Activated naive CD4-positive, alpha-beta T cell treated with anti-CD3 and anti-CD28 coated beads, Interleukin-2, amount 50 U/mL, for 16 hours (primary cell): ENCODE data around the gene SMCO1.
"Not testable (repeated sequence)": the region's sequence is repeated elsewhere in the genome, so short reads cannot be mapped to it uniquely, and the experiment has no call there.

Experiments used
- DNase-seq: peaks from one replicate; pipeline ENCODE4 v3.0.0-alpha.2; 2020

SMCO1 gene

DNA sequence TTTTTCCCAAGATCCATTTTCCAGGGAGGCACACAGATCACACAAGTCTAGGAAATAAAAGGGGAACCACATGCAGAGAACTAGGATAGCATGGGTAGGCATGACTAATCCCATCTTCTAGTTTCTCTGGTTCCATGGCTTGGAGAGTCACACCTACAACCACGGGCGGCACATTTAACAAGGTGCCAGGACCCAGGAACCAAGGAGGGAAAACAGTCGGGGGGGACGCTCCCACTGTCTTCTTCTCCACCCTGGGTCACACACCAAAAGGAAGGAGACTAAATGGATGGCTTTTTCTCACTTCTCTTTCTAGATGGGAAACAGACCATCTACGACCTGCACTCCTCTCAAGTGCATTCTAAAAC lies 4.6 kb upstream of the SMCO1 start:
- DNase-seq: peak; percentile 43

DNA sequence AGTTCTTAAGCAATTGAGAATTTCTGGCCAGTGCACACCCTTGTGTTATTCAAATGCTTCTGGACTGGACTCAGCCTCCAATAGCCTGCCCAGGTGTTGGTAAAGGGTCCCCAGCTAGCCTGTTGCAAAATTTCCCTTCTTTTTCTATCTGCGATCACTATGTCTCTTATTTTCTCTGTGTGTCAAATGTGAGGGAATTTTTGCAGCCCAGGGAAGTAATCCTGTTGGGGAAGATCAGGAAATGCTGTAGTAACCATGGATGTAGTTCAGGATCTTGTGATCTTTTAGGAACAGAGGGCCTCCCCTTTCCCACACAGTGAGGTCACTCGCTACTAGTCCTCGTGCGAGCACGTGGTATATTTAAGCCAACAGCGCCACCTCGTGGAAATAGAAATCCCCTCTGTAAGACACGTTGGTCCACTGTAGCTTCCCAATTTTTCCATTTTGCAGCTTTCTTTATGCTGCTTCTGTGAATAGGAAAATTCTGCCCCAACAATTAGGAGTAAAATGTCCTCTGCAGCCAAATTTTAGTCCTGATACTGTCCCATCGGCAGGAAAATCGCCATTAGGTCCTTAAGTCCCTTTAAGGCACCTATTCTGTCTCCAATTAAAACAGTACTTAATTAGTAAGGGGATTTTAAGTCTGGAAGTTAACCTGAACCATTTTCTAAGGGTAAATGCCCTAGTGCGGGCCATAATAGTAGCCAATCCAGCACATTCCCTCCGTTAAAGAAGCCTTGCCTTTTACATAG lies 4.0 kb upstream of the SMCO1 start:
- DNase-seq: peak; percentile 50

DNA sequence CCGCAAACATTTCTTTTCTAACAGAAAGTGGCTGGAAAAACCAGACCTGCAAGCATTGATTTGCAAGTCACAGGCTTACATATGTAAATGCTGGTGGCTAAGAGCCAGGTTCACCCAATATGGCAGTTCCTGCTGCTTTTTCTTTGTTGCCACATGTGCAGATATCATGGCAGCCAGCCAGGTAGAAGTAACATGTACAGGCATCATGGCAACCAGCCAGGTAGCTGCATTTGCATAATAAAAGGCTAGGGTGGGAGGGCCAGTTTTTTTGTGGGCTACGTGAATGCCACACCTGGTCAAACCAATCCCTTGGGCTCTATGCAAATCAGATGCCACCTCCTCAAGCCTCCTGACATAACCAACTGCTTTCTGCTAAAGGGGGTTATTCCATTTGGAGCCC lies 2.8 kb upstream of the SMCO1 start:
- DNase-seq: no peak

DNA sequence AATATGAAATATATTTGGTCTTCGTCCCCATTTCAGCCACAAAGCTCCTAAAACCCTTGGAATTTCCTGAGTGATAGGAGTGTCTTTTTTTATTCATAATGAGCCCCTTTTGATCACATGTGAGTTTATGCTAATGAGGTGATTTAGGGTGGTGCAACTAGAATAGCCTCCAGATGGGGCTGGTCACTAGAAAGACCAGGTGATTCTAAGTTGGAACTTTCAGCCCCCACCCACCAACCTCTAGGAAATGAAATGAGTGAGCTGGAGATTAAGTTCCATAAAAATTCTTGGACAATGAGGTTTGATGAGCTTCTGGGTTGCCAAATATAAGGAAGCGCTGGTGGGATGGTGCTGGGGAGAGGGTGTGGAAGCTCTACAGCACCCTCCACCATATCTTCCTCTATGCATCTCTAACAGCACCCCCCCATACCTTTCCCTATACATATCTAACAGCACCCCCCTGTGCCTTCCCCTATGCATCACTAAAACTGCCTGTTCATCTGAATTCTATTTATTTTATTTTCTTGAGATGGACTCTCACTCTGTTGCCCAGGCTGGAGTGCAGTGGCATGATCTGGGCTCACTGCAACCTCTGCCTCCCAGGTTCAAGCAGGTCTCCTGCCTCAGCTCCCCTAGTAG lies 2.1 kb upstream of the SMCO1 start:
- DNase-seq: no peak

GRCh38 chr3:196514350-196514716 lies 813 bp downstream of the SMCO1 start:
- DNase-seq: no peak

DNA sequence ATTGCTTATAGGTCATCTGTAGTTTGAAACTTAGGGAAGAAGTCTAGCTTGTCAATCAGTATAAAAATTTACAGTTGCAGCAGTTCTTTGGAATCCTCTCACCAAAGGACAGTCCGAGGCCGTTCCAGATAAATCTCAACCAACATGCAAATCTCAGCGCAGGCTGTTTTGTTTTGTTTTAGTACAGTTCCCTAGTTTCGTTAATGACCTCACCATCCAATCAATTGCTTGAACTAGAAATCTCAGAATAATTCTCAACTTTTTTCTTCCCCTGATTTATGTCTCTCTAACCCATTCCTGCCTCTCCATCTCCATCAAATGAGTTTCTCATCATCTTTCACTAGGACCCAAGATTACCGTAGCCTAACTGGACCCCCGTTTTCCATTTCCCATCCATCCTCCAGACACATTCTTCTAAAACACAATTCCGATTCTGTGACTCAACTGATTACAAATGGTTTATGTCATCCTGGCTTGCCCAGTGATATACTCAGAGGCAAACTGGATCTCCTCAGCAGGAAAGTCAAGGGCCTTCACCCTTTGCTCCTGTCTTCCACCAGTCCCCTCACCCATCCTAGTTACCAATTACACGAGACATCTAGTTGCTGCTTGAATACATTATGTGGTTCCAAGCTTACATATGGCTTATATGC lies 1.3 kb downstream of the SMCO1 start:
- no peak for DNase-seq

DNA sequence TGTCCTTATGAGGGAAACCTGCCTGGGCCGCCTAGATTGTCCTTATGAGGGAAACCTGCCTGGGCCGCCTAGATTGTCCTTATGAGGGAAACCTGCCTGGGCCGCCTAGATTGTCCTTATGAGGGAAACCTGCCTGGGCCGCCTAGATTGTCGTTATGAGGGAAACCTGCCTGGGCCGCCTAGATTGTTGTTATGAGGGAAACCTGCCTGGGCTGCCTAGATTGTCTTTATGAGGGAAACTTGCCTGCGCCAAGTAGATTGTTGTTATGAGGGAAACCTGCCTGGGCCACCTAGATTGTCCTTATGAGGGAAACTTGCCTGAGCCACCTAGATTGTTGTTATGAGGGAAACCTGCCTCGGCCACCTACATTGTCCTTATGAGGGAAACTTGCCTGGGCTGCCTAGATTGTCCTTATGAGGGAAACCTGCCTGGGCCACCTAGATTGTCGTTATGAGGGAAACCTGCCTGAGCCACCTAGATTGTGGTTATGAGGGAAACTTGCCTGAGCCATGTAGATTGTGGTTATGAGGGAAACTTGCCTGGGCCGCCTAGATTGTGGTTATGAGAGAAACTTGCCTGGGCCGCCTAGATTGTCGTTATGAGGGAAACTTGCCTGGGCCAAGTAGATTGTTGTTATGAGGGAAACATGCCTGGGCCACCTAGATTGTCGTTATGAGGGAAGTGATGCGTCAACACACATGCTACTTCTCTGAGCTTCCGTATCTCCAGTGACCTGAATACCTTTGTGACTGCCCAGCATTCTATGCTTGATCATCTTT lies 3.3 kb downstream of the SMCO1 start:
- not testable (repeated sequence) for DNase-seq

- DNase-seq: not testable (repeated sequence)
Observed at GRCh38 chr3:196511108-196511507, 4.0 kb downstream of the SMCO1 start.

- no peak for DNase-seq
Observed at GRCh38 chr3:196506687-196507086, 8.5 kb downstream of the SMCO1 start.

GRCh38 chr3:196504556-196504955 lies 10.6 kb downstream of the SMCO1 start:
- no peak for DNase-seq

DNA sequence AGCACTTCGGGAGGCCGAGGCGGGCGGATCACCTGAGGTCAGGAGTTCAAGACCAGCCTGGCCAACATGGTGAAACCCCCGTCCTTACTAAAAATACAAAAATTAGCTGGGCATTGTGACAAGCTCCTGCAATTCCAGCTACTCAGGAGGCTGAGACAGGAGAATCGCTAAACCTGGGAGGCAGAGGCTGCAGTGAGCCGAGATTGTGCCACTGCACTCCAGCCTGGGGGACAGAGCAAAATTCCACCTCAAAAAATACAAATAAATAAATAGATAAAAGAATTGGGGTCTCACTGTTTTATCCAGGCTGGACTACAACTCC lies 11.1 kb downstream of the SMCO1 start:
- not testable (repeated sequence) for DNase-seq

DNA sequence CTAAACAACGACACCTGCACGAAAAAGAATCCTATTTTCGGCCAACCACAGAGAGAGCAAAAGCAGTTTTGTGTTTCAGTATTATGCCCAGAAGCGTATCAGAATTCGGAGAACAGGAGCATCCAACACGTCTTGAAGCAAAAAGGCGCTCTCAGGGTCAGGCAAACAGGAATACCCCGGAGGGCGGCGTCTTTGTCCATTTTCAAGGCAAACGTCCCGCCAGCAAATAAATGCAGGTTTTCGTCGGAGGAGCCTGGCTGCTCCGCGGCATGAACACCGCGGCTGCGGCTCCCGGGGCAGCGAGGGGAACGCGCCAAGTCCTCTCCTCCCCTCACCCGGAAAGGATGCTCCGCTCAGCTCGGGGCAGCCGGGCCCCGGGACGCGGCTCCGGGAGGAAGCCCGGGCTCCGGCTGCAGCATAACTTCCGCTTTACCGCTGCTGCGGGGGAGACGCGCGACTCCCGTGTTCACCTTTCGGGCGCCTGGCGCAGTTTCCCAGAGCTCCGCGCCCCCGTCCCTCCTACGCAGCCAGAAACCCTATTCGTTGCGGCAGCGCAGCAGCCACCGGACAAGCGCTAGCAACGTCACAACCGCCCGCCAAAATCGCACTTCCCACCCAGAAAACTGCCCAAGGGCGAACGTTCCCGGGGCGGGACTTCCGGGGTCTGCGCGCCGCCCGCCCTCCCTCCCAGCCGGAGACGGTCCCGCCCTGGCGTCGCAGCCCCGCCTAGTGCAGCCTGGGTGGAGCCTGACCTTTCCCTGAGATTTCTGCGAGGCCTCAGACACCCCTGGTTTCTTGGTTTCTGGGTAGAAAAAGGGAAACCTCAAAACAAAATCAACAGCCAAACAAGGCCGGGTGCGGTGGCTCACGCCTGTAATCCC lies 11.7 kb downstream of the SMCO1 start, which contains the start of gene RNF168:
Gene RNF168, minus strand, starts transcription at position 573 of the 881 bp plus-strand sequence. CDS start 595 bp downstream, outside the sequence.
- DNase-seq: peak; percentile 89

DNA sequence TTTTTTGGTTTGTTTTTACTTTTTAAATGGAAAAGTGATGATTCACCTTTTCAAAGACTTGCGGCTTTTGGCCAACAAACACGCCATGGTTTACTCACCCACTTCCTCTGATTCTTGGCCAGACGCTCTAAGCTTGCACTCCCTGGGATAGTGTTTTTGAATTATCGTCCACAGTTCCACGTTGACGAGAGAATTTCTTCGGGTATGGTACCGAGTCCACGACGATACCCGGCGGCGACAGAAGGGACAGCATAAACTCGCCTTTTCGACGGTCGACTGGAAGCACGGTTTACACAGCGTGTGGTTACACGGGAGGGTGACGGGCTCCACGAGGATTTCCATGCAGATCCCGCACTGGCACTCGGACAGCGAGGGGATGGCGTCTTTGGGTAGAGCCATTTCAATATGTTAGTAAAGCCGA lies 12.4 kb downstream of the SMCO1 start:
- DNase-seq: peak; percentile 49

DNA sequence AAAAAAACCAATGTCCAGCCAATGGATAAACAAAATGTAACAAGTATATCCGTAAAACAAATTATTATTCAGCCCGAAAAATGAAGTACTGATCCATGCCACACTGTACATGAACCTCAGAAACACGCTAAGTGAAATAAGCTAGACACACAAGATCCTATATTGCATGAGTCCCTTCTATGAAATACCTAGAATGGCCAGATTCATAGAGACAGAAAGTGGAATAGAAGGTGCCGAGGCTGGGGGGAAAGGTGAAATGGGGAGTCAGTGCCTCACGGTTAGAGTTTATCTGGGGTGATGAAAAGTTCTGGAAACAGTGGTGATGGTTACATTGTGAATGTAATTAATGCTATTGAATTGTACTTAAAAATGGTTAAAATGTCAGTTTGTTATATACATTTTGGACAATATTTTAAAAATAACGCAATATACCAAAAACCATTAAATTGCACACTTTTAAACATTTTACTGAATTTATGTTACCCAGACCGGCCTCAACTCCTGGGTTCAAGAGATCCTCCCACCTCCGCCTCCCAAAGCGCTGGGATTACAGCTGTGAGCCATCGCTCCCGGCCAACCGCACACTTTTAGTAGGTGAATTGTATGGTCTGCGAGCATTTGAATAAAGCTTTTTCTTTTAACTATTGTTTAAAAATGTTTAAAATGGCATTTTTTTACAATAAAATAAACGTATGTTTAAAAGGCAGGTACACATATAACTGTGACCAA lies 13.7 kb downstream of the SMCO1 start:
- no peak for DNase-seq

- DNase-seq: no peak
Observed at GRCh38 chr3:196499807-196500524, 15.2 kb downstream of the SMCO1 start.

- DNase-seq: no peak
Observed at GRCh38 chr3:196499061-196499460, 16.1 kb downstream of the SMCO1 start.

GRCh38 chr3:196498297-196498696 lies 16.8 kb downstream of the SMCO1 start:
- no peak for DNase-seq

DNA sequence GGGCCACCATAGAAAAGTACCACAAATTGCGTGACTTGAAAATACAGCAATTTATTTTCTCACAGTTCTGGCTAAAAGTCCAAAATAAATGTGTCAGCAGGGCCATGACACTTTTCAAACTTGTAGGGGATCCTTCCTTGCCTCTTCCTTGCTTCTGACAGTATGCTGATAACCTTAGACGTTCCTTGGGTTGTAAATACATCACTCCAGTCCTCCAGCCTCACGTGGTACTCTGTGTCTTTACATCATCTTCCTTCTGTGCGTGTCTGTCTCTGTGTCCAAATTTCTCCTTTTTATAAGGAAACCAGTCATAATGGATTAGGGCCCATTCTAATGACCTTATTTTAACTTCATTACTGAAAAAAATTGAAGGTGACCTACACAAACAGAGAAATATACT lies 19.0 kb downstream of the SMCO1 start:
- no peak for DNase-seq

GRCh38 chr3:196493292-196493691 lies 21.9 kb downstream of the SMCO1 start:
- no peak for DNase-seq

DNA sequence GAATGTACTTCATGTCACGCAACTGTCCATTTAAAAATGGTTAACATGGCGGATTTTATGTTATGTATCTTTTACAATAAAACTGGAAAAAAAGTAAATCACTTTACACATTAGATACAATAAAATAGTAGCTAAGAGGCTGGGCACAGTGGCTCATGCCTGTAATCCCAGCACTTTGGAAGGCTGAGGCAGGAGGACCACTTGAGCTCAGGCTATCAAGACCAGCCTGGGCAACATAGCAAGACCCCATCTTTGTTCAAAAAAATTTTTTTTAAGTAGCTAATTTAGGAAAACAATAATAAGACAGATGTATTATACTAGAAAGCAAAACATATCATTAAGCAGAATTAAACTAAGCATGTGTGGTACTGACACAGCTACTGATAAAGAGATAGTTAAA lies 23.1 kb downstream of the SMCO1 start:
- no peak for DNase-seq

- no peak for DNase-seq
Observed at GRCh38 chr3:196489747-196490146, 25.4 kb downstream of the SMCO1 start.
